Hepatocyte (in vitro differentiated cells): ENCODE measurements around the gene CPS1. TPM values are rescaled to one million over a fixed set of nuclear protein-coding genes. Genes with fewer than 3 reads are reported as not detected.

Source experiments
- DNase-seq: peaks from one replicate; pipeline ENCODE4 v3.0.0-alpha.2; 2016; ENCODE audit warnings: low spot score
- H2AFZ ChIP-seq: fragments of 200-600 bp; sonication (generic); 2 replicates; pipeline ENCODE4 v1.6.0; 2016; ENCODE audit warnings: antibody characterized with exemption, mild to moderate bottlenecking
- H3K27ac ChIP-seq: fragments of 200-600 bp; sonication (generic); 2 replicates; pipeline ENCODE4 v1.5.1; 2016; ENCODE audit warnings: mild to moderate bottlenecking
- H3K27me3 ChIP-seq: fragments of 200-600 bp; sonication (generic); 2 replicates; pipeline ENCODE4 v1.6.1; 2016
- H3K36me3 ChIP-seq: fragments of 200-600 bp; sonication (generic); replicated peaks from 2 replicates; pipeline ENCODE4 v1.5.1; 2016; ENCODE audit warnings: low read depth; ENCODE audit not compliant: insufficient read depth
- H3K4me1 ChIP-seq: fragments of 200-600 bp; sonication (generic); 2 replicates; pipeline ENCODE4 v1.5.1; 2016; ENCODE audit warnings: mild to moderate bottlenecking, moderate library complexity; ENCODE audit not compliant: insufficient read depth
- H3K4me2 ChIP-seq: fragments of 200-600 bp; sonication (generic); 2 replicates; pipeline ENCODE4 v1.6.0; 2016
- H3K4me3 ChIP-seq: fragments of 200-600 bp; sonication (generic); 2 replicates; pipeline ENCODE4 v1.5.1; 2016; ENCODE audit warnings: mild to moderate bottlenecking
- H3K79me2 ChIP-seq: fragments of 200-600 bp; sonication (generic); 2 replicates; pipeline ENCODE4 v1.6.0; 2017; ENCODE audit warnings: mild to moderate bottlenecking
- H3K9me2 ChIP-seq: fragments of 200-600 bp; sonication (generic); replicated peaks from 2 replicates; pipeline ENCODE4 v1.6.0; 2017; ENCODE audit warnings: mild to moderate bottlenecking; ENCODE audit not compliant: insufficient read depth
- H3K9me3 ChIP-seq: fragments of 200-600 bp; sonication (generic); 2 replicates; pipeline ENCODE4 v1.5.1; 2016; ENCODE audit warnings: low read depth, mild to moderate bottlenecking
- H4K20me1 ChIP-seq: fragments of 200-600 bp; sonication (generic); 2 replicates; pipeline ENCODE4 v1.6.0; 2016; ENCODE audit warnings: mild to moderate bottlenecking; ENCODE audit not compliant: insufficient read depth, poor library complexity, severe bottlenecking
- EZH2 ChIP-seq: fragments of 200-600 bp; sonication (generic); IDR thresholded peaks from 2 replicates; pipeline ENCODE4 v1.6.1; 2016; ENCODE audit warnings: antibody characterized with exemption, mild to moderate bottlenecking, borderline replicate concordance
- EZH2phosphoT487 ChIP-seq: fragments of 200-600 bp; sonication (generic); IDR thresholded peaks from one replicate; pipeline ENCODE4 v1.6.1; 2018; ENCODE audit warnings: antibody characterized with exemption, mild to moderate bottlenecking, low read depth, moderate library complexity; ENCODE audit not compliant: unreplicated experiment, severe bottlenecking
- polyA plus RNA-seq: library from polyadenylated mRNA; unstranded; fragments of >200 nt; fragmentation: Nextera tagmentation; extraction: Ambion mirVana; gene quantifications from 2 replicates; pipeline ENCODE4 v1.2.1, GENCODE V29; 2016
- total RNA-seq: library from RNA; depleted of rRNA; stranded (reverse); fragments of >200 nt; gene quantifications from 2 replicates; pipeline ENCODE4 v1.2.3, GENCODE V29; 2014
- TF ChIP-seq, protein P1 (sequence below): fragments of 200-600 bp; sonication (generic); IDR thresholded peaks from 2 replicates; pipeline ENCODE4 v1.5.1; 2016; ENCODE audit warnings: antibody characterized with exemption, mild to moderate bottlenecking; ENCODE audit not compliant: poor library complexity

The CPS1 gene
- total and polyA plus RNA-seq, 2 experiments from 2014 or later = 239 to 587 TPM

DNA sequence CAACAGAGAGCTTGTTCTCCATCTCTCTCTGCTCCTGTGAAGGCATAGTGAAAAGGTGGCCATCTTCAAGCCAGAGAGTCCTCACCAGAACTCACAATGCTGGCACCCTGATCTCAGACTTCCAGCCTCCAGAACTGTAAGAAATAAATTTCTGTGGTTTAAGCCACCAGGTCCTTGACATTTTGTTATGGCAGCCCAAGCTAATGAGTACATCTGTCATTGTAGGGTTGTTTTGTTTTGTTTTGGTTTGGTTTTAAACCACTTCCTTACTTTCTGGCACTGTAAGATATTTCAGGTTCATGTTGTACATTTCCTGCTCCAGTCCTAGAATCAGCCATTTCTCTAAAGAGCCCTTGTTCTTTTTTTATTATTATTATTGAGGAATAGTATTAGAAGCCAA, 171.2 kb downstream of the CPS1 start:
- H3K4me2 ChIP-seq = no peak overlapping the region
- no peak overlapping the region for H3K4me3 ChIP-seq
- no peak overlapping the region for H2AFZ ChIP-seq
- H3K4me1 ChIP-seq = no peaks in the 10 kb centered on the region
- no peak for DNase-seq
- no peaks in the 10 kb centered on the region for H3K79me2 ChIP-seq
- no peaks in the 10 kb centered on the region for H3K9me2 ChIP-seq
- no peaks in the 10 kb centered on the region for H3K36me3 ChIP-seq
- no peaks in the 10 kb centered on the region for H4K20me1 ChIP-seq
- TF ChIP-seq EZH2 (no peak), EZH2phosphoT487 (no peak)
- TF ChIP-seq, protein P1, sequence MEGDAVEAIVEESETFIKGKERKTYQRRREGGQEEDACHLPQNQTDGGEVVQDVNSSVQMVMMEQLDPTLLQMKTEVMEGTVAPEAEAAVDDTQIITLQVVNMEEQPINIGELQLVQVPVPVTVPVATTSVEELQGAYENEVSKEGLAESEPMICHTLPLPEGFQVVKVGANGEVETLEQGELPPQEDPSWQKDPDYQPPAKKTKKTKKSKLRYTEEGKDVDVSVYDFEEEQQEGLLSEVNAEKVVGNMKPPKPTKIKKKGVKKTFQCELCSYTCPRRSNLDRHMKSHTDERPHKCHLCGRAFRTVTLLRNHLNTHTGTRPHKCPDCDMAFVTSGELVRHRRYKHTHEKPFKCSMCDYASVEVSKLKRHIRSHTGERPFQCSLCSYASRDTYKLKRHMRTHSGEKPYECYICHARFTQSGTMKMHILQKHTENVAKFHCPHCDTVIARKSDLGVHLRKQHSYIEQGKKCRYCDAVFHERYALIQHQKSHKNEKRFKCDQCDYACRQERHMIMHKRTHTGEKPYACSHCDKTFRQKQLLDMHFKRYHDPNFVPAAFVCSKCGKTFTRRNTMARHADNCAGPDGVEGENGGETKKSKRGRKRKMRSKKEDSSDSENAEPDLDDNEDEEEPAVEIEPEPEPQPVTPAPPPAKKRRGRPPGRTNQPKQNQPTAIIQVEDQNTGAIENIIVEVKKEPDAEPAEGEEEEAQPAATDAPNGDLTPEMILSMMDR = no peak
- no peak overlapping the region for H3K27ac ChIP-seq
- H3K9me3 ChIP-seq = no peaks in the 10 kb centered on the region
- no peaks in the 10 kb centered on the region for H3K27me3 ChIP-seq

Other genes starting within 250 kb of the CPS1 start
- not detected in 2 replicates for gene MYL1, start 241.4 kb upstream of the CPS1 start, total RNA-seq
- gene MYL1, start 241.4 kb upstream of the CPS1 start, polyA plus RNA-seq = not detected in 2 replicates
- 40.2 and 43.7 TPM in 2 replicates for gene LANCL1, start 79.8 kb upstream of the CPS1 start, total RNA-seq
- gene LANCL1, start 79.8 kb upstream of the CPS1 start, polyA plus RNA-seq = 13.5 and 22.7 TPM in 2 replicates